Mesenchymal stem cell (in vitro differentiated cells and primary cell): ENCODE results near the gene ETV3L.

Experiments
- DNase-seq: peaks from one replicate; pipeline ENCODE4 v3.0.0-alpha.2; 2013
- H2AFZ ChIP-seq: one replicate; pipeline ENCODE4 v1.6.1; 2013; ENCODE audit warnings: low read depth, mild to moderate bottlenecking, control low read depth, inconsistent platforms, low read length, moderate library complexity
- H2AK5ac ChIP-seq: 2 replicates; pipeline ENCODE4 v1.6.1; 2013; ENCODE audit warnings: low read length, moderate library complexity, mild to moderate bottlenecking, inconsistent platforms; ENCODE audit not compliant: severe bottlenecking
- H2BK120ac ChIP-seq: one replicate; pipeline ENCODE4 v1.6.1; 2013; ENCODE audit warnings: low read depth, mild to moderate bottlenecking, inconsistent platforms, low read length, moderate library complexity
- H2BK12ac ChIP-seq, 2 experiments: one replicate each; pipeline ENCODE4 v1.6.1; 2013; ENCODE audit warnings: inconsistent platforms in 2 of 2, low read length in 2 of 2, mild to moderate bottlenecking in 2 of 2, moderate library complexity in 2 of 2, control low read depth in 1 of 2
- H2BK15ac ChIP-seq: one replicate; pipeline ENCODE4 v1.6.1; 2013; ENCODE audit warnings: mild to moderate bottlenecking, low read depth, inconsistent platforms; ENCODE audit not compliant: poor library complexity, severe bottlenecking
- H2BK5ac ChIP-seq: 2 replicates; pipeline ENCODE4 v1.6.1; 2013; ENCODE audit warnings: low read depth, mild to moderate bottlenecking, low read length, control low read depth, inconsistent platforms; ENCODE audit not compliant: poor library complexity, severe bottlenecking
- H3K14ac ChIP-seq, 2 experiments: one replicate each; pipeline ENCODE4 v1.6.1; 2013; ENCODE audit warnings: inconsistent platforms in 2 of 2, low read length in 2 of 2, control low read depth in 1 of 2, mild to moderate bottlenecking in 1 of 2, moderate library complexity in 1 of 2
- H3K18ac ChIP-seq, 2 experiments: one replicate each; pipeline ENCODE4 v1.6.1; 2013; ENCODE audit warnings: inconsistent platforms in 2 of 2, low read length in 2 of 2, control low read depth in 1 of 2, low read depth in 1 of 2, mild to moderate bottlenecking in 1 of 2
- H3K23ac ChIP-seq, 2 experiments: one replicate each; pipeline ENCODE4 v1.6.1; 2013; ENCODE audit warnings: inconsistent platforms in 2 of 2, low read length in 2 of 2, mild to moderate bottlenecking in 2 of 2, moderate library complexity in 2 of 2, control low read depth in 1 of 2
- H3K27ac ChIP-seq: 2 replicates; pipeline ENCODE4 v1.5.1; 2013; ENCODE audit warnings: mild to moderate bottlenecking, moderate library complexity, low read length, control low read depth, inconsistent platforms; ENCODE audit not compliant: poor library complexity, severe bottlenecking
- H3K27me3 ChIP-seq, 2 experiments: 2 replicates each; pipeline versions ENCODE4 v1.6.1 to v1.7.0; 2013; ENCODE audit warnings: low read length in 2 of 2, mild to moderate bottlenecking in 2 of 2, moderate library complexity in 2 of 2, control low read depth in 1 of 2, inconsistent platforms in 1 of 2; ENCODE audit not compliant: control insufficient read depth in 1 of 2, insufficient read depth in 1 of 2
- H3K36me3 ChIP-seq, 2 experiments: 2 replicates each; pipeline versions ENCODE4 v1.6.1 to v1.7.0; 2013; ENCODE audit warnings: low read length in 2 of 2, control low read depth in 1 of 2, inconsistent platforms in 1 of 2, low read depth in 1 of 2, mild to moderate bottlenecking in 1 of 2; ENCODE audit not compliant: insufficient read depth in 2 of 2, control insufficient read depth in 1 of 2
- H3K4ac ChIP-seq, 2 experiments: one replicate each; pipeline ENCODE4 v1.6.1; 2013; ENCODE audit warnings: inconsistent platforms in 2 of 2, low read length in 2 of 2, mild to moderate bottlenecking in 2 of 2, moderate library complexity in 2 of 2, control low read depth in 1 of 2, low read depth in 1 of 2
- H3K4me1 ChIP-seq: 2 replicates; pipeline ENCODE4 v1.6.1; 2013; ENCODE audit warnings: low read depth, low read length, control low read depth; ENCODE audit not compliant: control insufficient read depth, insufficient read depth
- H3K4me2 ChIP-seq: 2 replicates; pipeline ENCODE4 v1.6.1; 2013; ENCODE audit warnings: low read length, mild to moderate bottlenecking, inconsistent platforms; ENCODE audit not compliant: poor library complexity, severe bottlenecking
- H3K4me3 ChIP-seq, 2 experiments: 2 replicates each; pipeline versions ENCODE4 v1.5.1 to v1.7.0; 2013; ENCODE audit warnings: low read length in 2 of 2, mild to moderate bottlenecking in 2 of 2, control low read depth in 1 of 2, low read depth in 1 of 2; ENCODE audit not compliant: insufficient read depth in 1 of 2
- H3K79me1 ChIP-seq: replicated peaks from 2 replicates; pipeline ENCODE4 v1.6.1; 2013; ENCODE audit warnings: mild to moderate bottlenecking, control low read depth, low read length, inconsistent platforms; ENCODE audit not compliant: poor library complexity, severe bottlenecking
- H3K9ac ChIP-seq: 2 replicates; pipeline ENCODE4 v1.7.0; 2013; ENCODE audit warnings: mild to moderate bottlenecking, low read length, moderate library complexity
- H3K9me3 ChIP-seq: 2 replicates; pipeline ENCODE4 v1.7.0; 2013; ENCODE audit warnings: mild to moderate bottlenecking, low read length; ENCODE audit not compliant: control insufficient read depth
- H4K8ac ChIP-seq: one replicate; pipeline ENCODE4 v1.6.1; 2013; ENCODE audit warnings: inconsistent platforms, mild to moderate bottlenecking, low read length, moderate library complexity
- H4K91ac ChIP-seq: one replicate; pipeline ENCODE4 v1.6.1; 2013; ENCODE audit warnings: mild to moderate bottlenecking, low read length, inconsistent platforms
- WGBS: methylation state at CpG from one replicate; pipeline ENCODE4 v1.1.7; 2013; ENCODE audit warnings: mixed read lengths; 5-methylcytosine and 5-hydroxymethylcytosine counted together

ETV3L gene

DNA sequence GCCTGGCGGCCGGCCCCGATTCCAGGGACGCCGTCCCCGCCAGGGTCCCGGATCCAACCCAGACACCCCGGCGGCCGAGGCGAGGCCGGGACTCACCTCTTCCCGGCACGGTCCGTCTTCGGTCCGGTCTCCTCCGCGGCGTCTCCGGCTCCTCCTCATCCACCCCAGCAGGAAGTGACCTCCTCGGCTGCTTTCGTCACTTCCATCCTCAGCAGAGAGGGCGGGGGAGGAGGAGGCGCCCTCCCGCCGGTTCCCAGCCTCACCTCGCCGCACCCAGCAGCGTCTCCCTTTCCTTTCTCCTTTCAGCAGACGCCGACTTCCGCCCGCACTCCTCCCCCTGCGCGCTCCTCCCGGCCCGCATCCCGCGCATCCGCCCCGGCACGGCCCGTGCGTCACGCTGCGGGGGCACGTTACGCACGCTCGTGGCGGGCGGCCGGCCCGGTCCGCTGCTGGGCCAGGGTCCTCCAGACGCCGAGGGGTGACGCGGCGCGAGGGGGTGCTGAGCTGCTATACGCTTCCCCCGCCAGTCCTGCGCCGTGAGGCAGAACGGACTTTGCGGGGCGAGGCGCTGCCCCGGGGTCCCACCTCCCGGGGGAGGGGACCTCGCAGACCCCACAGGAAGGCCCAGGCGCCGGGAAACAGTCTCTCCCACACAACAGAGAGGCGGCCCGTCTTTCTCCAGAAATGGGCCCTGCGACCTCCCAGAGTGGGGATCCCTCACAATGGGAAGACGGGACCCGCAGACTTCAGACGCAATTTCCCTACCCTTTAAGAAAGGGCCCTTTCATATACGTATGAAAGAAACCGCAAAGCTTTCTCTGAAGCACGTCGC lies 38.8 kb upstream of the ETV3L start, which contains the start of gene ETV3:
TSS of gene ETV3 (minus strand) at position 176 of the 832 bp plus-strand sequence. CDS start 2,043 bp downstream, outside the sequence.
- peaks cover 2% of the 10 kb centered on the region for H3K4me1 ChIP-seq
- H2AK5ac ChIP-seq = peak within 1 kb of the TSS; percentile 38
- H4K91ac ChIP-seq = peak within 1 kb of the TSS; percentile 98
- peak within 1 kb of the TSS; percentile 96 for H2BK120ac ChIP-seq
- peak within 1 kb of the TSS; percentile 99 to 100 for H3K18ac ChIP-seq
- H3K23ac ChIP-seq = peak within 1 kb of the TSS in 1 of 2 experiments; percentile 94
- peak within 1 kb of the TSS; percentile 100 for H4K8ac ChIP-seq
- no peak within 1 kb of the TSS for H2BK12ac ChIP-seq
- peak; percentile 95 for DNase-seq
- under 1% methylated on average over 65 of the region's 85 CpGs for WGBS
- H3K9ac ChIP-seq = peak within 1 kb of the TSS; percentile 96
- H2AFZ ChIP-seq = peak within 1 kb of the TSS; percentile 96
- H3K4me2 ChIP-seq = peak within 1 kb of the TSS; percentile 91
- peak within 1 kb of the TSS; percentile 72 for H3K27ac ChIP-seq
- H3K79me1 ChIP-seq = peaks cover 11% of the 10 kb centered on the region
- peak within 1 kb of the TSS; percentile 84 to 98 for H3K4ac ChIP-seq
- H2BK5ac ChIP-seq = peak within 1 kb of the TSS; percentile 93
- H3K36me3 ChIP-seq = peaks cover 9 to 27% of the 10 kb centered on the region in 2 experiments
- no peaks in the 10 kb centered on the region for H3K9me3 ChIP-seq
- H3K14ac ChIP-seq = peak within 1 kb of the TSS; percentile 62 to 98
- peak within 1 kb of the TSS; percentile 93 for H2BK15ac ChIP-seq
- H3K4me3 ChIP-seq = peak within 1 kb of the TSS; percentile 82 to 93
- H3K27me3 ChIP-seq = no peaks in the 10 kb centered on the region

DNA sequence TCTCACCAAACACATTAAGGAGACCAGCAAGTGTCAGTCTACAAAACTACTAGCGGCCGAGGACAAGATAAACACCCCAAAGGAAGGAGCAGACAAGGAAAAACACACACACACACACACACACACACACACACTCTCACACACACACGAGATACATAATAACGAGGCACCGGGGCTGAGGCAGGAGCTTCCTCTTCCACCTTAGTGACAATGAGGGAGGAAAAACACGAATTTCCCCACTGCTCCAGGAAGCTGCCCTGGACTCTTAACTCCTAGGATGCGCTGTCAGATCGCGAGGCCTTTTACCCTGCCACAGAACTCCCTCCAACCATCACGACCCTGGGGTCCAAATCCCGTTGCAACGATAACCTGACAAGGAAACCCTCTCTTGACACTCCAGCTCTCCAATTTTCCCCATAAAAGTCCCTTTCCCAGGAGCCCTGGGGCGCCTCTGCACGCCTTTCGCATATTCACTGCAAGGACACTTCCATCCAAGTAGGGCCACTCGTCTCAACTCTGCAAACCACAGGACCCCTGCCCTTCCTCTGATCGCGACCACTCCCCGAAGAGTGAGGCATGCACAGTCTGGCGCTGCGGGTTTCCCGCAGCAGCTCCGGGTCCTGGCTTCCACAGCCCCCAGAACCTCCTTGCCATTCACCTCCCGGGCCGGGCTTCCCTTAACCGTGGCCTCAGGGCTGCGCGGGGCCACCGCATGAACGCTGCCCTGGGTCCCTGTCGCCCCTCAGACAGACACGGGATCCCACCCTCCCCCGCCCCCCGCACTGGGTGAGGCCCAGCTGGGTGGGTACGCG lies 38.0 kb upstream of the ETV3L start:
- Histone ChIP-seq H2BK120ac (peak overlapping the region; percentile 62), H3K14ac (peak overlapping the region in 1 of 2 experiments; percentile 98), H4K91ac (no peak overlapping the region), H2AK5ac (no peak overlapping the region), H2BK15ac (peak overlapping the region; percentile 89), H3K4me1 (peaks cover 2% of the 10 kb centered on the region), H2BK12ac (no peak overlapping the region), H3K4me3 (peak overlapping the region; percentile 82 to 93), H3K27me3 (no peaks in the 10 kb centered on the region), H2AFZ (peak overlapping the region; percentile 46), H3K23ac (peak overlapping the region in 1 of 2 experiments; percentile 94), H3K4ac (peak overlapping the region; percentile 16 to 95), H3K9ac (peak overlapping the region; percentile 96), H3K18ac (peak overlapping the region; percentile 40 to 92), H4K8ac (peak overlapping the region; percentile 100), H3K36me3 (peaks cover 9 to 36% of the 10 kb centered on the region in 2 experiments), H3K4me2 (peak overlapping the region; percentile 81), H3K9me3 (no peaks in the 10 kb centered on the region), H3K27ac (peak overlapping the region; percentile 58), H2BK5ac (no peak overlapping the region), H3K79me1 (peaks cover 14% of the 10 kb centered on the region)
- DNase-seq = peak; percentile 72
- under 1% methylated on average over 32 of the region's 36 CpGs for WGBS

DNA sequence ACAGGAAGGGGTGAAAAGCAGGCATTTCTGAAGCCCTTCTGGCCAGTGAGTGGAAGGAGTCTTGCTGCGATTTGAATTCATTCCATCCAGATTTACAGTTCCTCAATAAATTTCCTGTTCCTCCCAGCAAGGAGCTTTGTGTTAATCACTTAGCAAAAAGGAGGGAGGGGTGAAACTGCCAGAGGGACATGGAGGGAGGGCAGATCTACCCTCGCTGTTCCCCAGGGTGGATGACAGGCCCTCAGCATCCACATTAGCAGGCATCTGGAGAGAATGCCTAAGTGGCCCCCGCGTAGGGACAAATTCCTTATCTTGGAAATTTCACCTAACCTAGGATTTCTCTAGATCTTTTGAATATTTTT lies 37.4 kb upstream of the ETV3L start:
- Histone ChIP-seq H3K4me2 (peak overlapping the region; percentile 81), H3K14ac (no peak overlapping the region), H3K9me3 (no peaks in the 10 kb centered on the region), H3K18ac (no peak overlapping the region), H2BK120ac (no peak overlapping the region), H3K27ac (no peak overlapping the region), H3K4me3 (peak overlapping the region; percentile 35 to 93), H3K4ac (no peak overlapping the region), H3K9ac (peak overlapping the region; percentile 96), H2AFZ (no peak overlapping the region), H3K27me3 (no peaks in the 10 kb centered on the region), H4K8ac (no peak overlapping the region), H3K23ac (no peak overlapping the region), H2BK5ac (no peak overlapping the region), H3K79me1 (peaks cover 14% of the 10 kb centered on the region), H2BK12ac (no peak overlapping the region), H2AK5ac (no peak overlapping the region), H3K4me1 (peaks cover 2% of the 10 kb centered on the region), H4K91ac (no peak overlapping the region), H2BK15ac (no peak overlapping the region), H3K36me3 (peaks cover 10 to 42% of the 10 kb centered on the region in 2 experiments)
- no peak for DNase-seq
- whole genome bisulfite sequencing = 16% methylated on average over 3 of the region's 4 CpGs

DNA sequence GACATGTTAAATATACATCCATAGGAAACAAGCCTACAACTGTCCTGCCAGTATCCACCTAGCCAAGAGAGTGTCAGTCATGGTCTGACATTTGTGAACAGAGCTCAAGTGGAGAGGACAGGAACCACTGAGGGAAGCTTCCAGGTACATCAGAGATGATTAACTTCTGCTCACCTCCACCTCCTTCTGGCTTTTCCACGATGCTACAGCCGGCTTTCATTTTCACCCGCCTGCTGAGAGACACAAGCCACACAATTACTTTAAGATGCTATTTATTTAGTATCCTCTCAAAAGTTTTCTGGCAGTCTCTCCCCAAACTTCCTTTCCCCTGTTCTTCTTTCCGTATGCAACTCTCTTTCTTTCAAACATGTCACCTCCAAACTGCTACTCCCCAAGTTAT lies 36.5 kb upstream of the ETV3L start:
- 84% methylated on average over 4 of the region's 4 CpGs for WGBS

More for the DNA sequence above, 36.5 kb upstream of the ETV3L start:
- no peak overlapping the region for H2BK120ac ChIP-seq
- peak overlapping the region; percentile 96 for H3K9ac ChIP-seq
- H2BK5ac ChIP-seq = no peak overlapping the region
- H3K14ac ChIP-seq = no peak overlapping the region
- no peak overlapping the region for H2AK5ac ChIP-seq
- H3K4ac ChIP-seq = no peak overlapping the region
- H3K79me1 ChIP-seq = peaks cover 14% of the 10 kb centered on the region
- no peak overlapping the region for H2BK15ac ChIP-seq
- no peaks in the 10 kb centered on the region for H3K9me3 ChIP-seq
- H3K18ac ChIP-seq = no peak overlapping the region
- peak overlapping the region in 1 of 2 experiments; percentile 93 for H3K4me3 ChIP-seq
- peaks cover 2% of the 10 kb centered on the region for H3K4me1 ChIP-seq
- H3K4me2 ChIP-seq = no peak overlapping the region
- no peaks in the 10 kb centered on the region for H3K27me3 ChIP-seq
- H2AFZ ChIP-seq = no peak overlapping the region
- no peak overlapping the region for H4K91ac ChIP-seq
- no peak for DNase-seq
- no peak overlapping the region for H3K23ac ChIP-seq
- no peak overlapping the region for H4K8ac ChIP-seq
- H2BK12ac ChIP-seq = no peak overlapping the region
- H3K27ac ChIP-seq = no peak overlapping the region
- peaks cover 13 to 51% of the 10 kb centered on the region in 2 experiments for H3K36me3 ChIP-seq
